K562 (cell line): Measurements from ENCODE around the gene HSF2BP. TPM values are rescaled to one million over a fixed set of nuclear protein-coding genes. Genes with fewer than 3 reads are reported as not detected.

Experiments used
- CBFA2T3 ChIP-seq: fragments of 450-650 bp; IDR thresholded peaks from 2 replicates; pipeline ENCODE4 v1.6.1; 2017
- EGR1 ChIP-seq: fragments of 450-650 bp; conservative IDR thresholded peaks from 2 replicates; pipeline ENCODE4 v1.6.1; 2017; ENCODE audit warnings: mild to moderate bottlenecking
- ESRRA ChIP-seq: fragments of 450-650 bp; IDR thresholded peaks from 2 replicates; pipeline ENCODE4 v1.6.1; 2014; ENCODE audit warnings: low read depth, mild to moderate bottlenecking, moderate library complexity, borderline replicate concordance
- FOXA3 ChIP-seq, 2 experiments: fragments of 450-650 bp in 1 of 2; sonication (generic) in 1 of 2; formaldehyde crosslinking; IDR thresholded peaks in 1 of 2; conservative IDR thresholded peaks in 1 of 2; 2 replicates each; pipeline versions ENCODE4 v1.4.0 to v1.8.0; 2020 to 2022; ENCODE audit warnings: mild to moderate bottlenecking in 2 of 2, missing genetic modification reagents in 1 of 2
- GABPB1 ChIP-seq: sonication (generic); formaldehyde crosslinking; IDR thresholded peaks from 2 replicates; pipeline ENCODE4 v1.8.0; 2022; ENCODE audit warnings: mild to moderate bottlenecking, missing genetic modification reagents
- SMC3 ChIP-seq: conservative IDR thresholded peaks from 2 replicates; pipeline ENCODE4 v1.6.1; 2011; ENCODE audit warnings: low read depth, low read length, improper control_type of control experiment; ENCODE audit not compliant: insufficient read depth
- SPI1 ChIP-seq: IDR thresholded peaks from 2 replicates; pipeline ENCODE4 v1.6.1; 2011; ENCODE audit warnings: low read depth, low read length, control low read depth, borderline replicate concordance
- SREBF1 ChIP-seq: fragments of 150-350 bp; IDR thresholded peaks from 2 replicates; pipeline ENCODE4 v1.6.1; 2014; ENCODE audit warnings: antibody characterized with exemption, low read depth, low read length, borderline replicate concordance
- TEAD4 ChIP-seq, 2 experiments: sonication (generic) in 1 of 2; formaldehyde crosslinking in 1 of 2; IDR thresholded peaks; 2 replicates each; pipeline versions ENCODE4 v1.6.1 to v1.8.0; 2012 to 2022; ENCODE audit warnings: borderline replicate concordance in 1 of 2, inconsistent platforms in 1 of 2, low read length in 1 of 2, mild to moderate bottlenecking in 1 of 2, missing genetic modification reagents in 1 of 2
- ZNF311 ChIP-seq: fragments of 250-450 bp; sonication (Bioruptor Pico); IDR thresholded peaks from 2 replicates; pipeline ENCODE4 v1.4.0; 2020; ENCODE audit warnings: mild to moderate bottlenecking, moderate library complexity
- polyA plus RNA-seq, 8 experiments: library from polyadenylated mRNA; depleted of rRNA in 4 of 8; stranded (reverse) in 5 of 8; unstranded in 3 of 8; fragments of >200 nt; fragmentation: Nextera tagmentation in 2 of 8; fragmentation: Illumina TruSeq in 1 of 8; extraction: Ambion mirVana in 2 of 8; extraction: Trizol in 1 of 8; gene quantifications; 2 replicates each; pipeline versions ENCODE4 v1.2.1 to v1.2.3, GENCODE V29; 2011 to 2014; ENCODE audit warnings: inconsistent platforms in 1 of 8, missing spikeins in 1 of 8
- total RNA-seq, 7 experiments: library from RNA; depleted of rRNA in 6 of 7; stranded (reverse); fragments of >200 nt in 6 of 7; fragmentation: Illumina TruSeq in 2 of 7; extraction: Trizol in 2 of 7; gene quantifications; 2 replicates each; pipeline versions ENCODE4 v1.2.1 to v1.2.3, GENCODE V29; 2011 to 2021; ENCODE audit warnings: low replicate concordance in 1 of 7
- TF ChIP-seq, protein P1 (sequence below): fragments of 450-650 bp; IDR thresholded peaks from 2 replicates; pipeline ENCODE4 v1.6.1; 2017; ENCODE audit warnings: antibody characterized with exemption, mild to moderate bottlenecking

HSF2BP gene
- total and polyA plus RNA-seq, 9 of the 15 experiments (the other 6 are each of a cell fraction or from before 2014, with no cell fraction given), result 0.04 to 0.57 (median 0.20) TPM; not detected in 2

DNA sequence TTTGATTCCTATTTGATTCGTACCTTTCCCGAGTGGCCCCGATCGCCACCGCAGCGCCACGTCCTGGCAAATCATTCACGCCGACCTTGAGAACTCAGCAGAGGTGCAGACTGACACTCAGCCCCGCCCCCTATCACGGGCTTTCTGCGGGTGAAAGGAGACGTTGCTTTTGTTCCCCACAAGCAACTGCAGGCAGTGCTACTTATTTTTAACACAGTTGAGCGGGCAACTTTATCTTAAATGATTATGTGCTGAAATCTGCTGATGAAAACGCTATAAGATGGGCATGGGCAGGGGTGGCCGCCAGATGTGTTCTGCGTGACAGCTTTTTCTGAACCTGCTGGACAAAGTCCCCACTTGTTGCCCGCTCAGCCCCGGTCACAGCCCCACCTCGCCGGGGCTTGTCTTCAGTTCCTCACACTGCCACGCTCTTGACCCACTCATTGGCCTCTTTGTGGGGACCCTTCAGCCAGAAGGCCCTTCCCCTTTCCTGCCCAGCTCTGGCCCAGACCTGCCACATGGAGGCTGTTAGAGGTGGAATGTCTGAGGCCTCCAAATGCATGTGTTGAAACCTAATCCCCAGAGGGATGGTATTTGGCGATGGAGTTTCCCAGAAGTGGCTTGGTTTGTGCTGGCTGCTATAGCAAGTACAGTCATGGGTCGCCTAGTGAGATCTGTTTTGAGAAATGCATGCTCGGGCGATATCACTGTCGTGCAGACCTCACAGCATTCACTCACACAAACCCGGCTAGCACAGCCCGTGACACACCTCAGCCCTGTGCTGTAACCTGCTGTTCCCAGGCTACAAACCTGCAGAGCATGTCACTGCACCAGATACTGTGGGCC is 44.0 kb upstream of the HSF2BP start (continued):
- no peak for TF ChIP-seq SMC3
- TF ChIP-seq GABPB1, result no peak
- TF ChIP-seq ESRRA, result peak; percentile 43; the same call in 1 of the 2 replicates
- no peak for TF ChIP-seq TEAD4 (IDR thresholded peaks at IDR 0.05; ENCODE audit: low read length)
- no peak for TF ChIP-seq TEAD4 (CRISPR knock-in tag; IDR thresholded peaks at IDR 0.05; ENCODE audit: borderline replicate concordance)
- no peak for TF ChIP-seq SREBF1
- TF ChIP-seq FOXA3 (CRISPR knock-in tag; conservative IDR thresholded peaks at IDR 0.05 in 1 of 2, IDR thresholded peaks at IDR 0.05 in 1 of 2), result no peak
- TF ChIP-seq SPI1, result peak; percentile 23; the same call in 1 of the 2 replicates
- no peak for TF ChIP-seq EGR1
- TF ChIP-seq, protein P1, sequence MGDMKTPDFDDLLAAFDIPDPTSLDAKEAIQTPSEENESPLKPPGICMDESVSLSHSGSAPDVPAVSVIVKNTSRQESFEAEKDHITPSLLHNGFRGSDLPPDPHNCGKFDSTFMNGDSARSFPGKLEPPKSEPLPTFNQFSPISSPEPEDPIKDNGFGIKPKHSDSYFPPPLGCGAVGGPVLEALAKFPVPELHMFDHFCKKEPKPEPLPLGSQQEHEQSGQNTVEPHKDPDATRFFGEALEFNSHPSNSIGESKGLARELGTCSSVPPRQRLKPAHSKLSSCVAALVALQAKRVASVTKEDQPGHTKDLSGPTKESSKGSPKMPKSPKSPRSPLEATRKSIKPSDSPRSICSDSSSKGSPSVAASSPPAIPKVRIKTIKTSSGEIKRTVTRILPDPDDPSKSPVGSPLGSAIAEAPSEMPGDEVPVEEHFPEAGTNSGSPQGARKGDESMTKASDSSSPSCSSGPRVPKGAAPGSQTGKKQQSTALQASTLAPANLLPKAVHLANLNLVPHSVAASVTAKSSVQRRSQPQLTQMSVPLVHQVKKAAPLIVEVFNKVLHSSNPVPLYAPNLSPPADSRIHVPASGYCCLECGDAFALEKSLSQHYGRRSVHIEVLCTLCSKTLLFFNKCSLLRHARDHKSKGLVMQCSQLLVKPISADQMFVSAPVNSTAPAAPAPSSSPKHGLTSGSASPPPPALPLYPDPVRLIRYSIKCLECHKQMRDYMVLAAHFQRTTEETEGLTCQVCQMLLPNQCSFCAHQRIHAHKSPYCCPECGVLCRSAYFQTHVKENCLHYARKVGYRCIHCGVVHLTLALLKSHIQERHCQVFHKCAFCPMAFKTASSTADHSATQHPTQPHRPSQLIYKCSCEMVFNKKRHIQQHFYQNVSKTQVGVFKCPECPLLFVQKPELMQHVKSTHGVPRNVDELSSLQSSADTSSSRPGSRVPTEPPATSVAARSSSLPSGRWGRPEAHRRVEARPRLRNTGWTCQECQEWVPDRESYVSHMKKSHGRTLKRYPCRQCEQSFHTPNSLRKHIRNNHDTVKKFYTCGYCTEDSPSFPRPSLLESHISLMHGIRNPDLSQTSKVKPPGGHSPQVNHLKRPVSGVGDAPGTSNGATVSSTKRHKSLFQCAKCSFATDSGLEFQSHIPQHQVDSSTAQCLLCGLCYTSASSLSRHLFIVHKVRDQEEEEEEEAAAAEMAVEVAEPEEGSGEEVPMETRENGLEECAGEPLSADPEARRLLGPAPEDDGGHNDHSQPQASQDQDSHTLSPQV, result 0 out of 2 replicates have a peak, but pooled peaks have one; percentile 42
- 0 out of 2 replicates have a peak, but pooled peaks have one; percentile 6 for TF ChIP-seq CBFA2T3
- no peak for TF ChIP-seq ZNF311
